IMR-90 (cell line): ENCODE measurements around the gene CDH9. TPM values are rescaled to one million over a fixed set of nuclear protein-coding genes. Genes with fewer than 3 reads are reported as not detected.

Experiments
- ATAC-seq: fragments of 200-7000 bp; cut with Tn5 transposase; 2 replicates; pipeline ENCODE4 v1.9.1; 2020; ENCODE audit warnings: low read depth, mild to moderate bottlenecking, moderate library complexity
- BruUV-seq: library from RNA; stranded (reverse); fragments of 400-500 nt; replicated peaks from 2 replicates; lab custom pipeline; 2021; lab: Mats Ljungman, UMichigan
- CTCF ChIA-PET: fragments of 300-600 bp; formaldehyde crosslinking; extraction: SDS; loops from one replicate; lab custom pipeline; 2021; ENCODE audit warnings: antibody characterized with exemption; lab: Yijun Ruan, JAX
- POLR2A ChIA-PET: fragments of 300-600 bp; sonication (Branson Sonifier 250); formaldehyde crosslinking; loops from one replicate; lab custom pipeline; 2022; ENCODE audit warnings: antibody characterized with exemption; ENCODE audit not compliant: unreplicated experiment; lab: Charles Lee
- DNase-seq: peaks from one replicate; pipeline ENCODE4 v3.0.0; 2013
- H2AFZ ChIP-seq: replicated peaks from 2 replicates; pipeline ENCODE3; 2013; ENCODE audit warnings: low read length, mild to moderate bottlenecking; ENCODE audit not compliant: poor library complexity
- H2AK5ac ChIP-seq: 2 replicates; pipeline ENCODE4 v1.6.1; 2013; ENCODE audit warnings: low read depth, low read length, inconsistent platforms
- H2AK9ac ChIP-seq: replicated peaks from 2 replicates; pipeline ENCODE3; 2013; ENCODE audit warnings: mild to moderate bottlenecking, low read depth, low read length, moderate library complexity; ENCODE audit not compliant: poor library complexity
- H2BK120ac ChIP-seq: 2 replicates; pipeline ENCODE4 v1.6.1; 2013; ENCODE audit warnings: low read depth, low read length, inconsistent platforms
- H2BK15ac ChIP-seq: 3 replicates; pipeline ENCODE4 v1.6.1; 2013; ENCODE audit warnings: low read depth, low read length, inconsistent platforms
- H2BK20ac ChIP-seq: 2 replicates; pipeline ENCODE4 v1.6.1; 2013; ENCODE audit warnings: low read depth, mild to moderate bottlenecking, inconsistent platforms, low read length, moderate library complexity
- H2BK5ac ChIP-seq: 2 replicates; pipeline ENCODE4 v1.6.1; 2013; ENCODE audit warnings: mild to moderate bottlenecking, low read depth, low read length, inconsistent platforms; ENCODE audit not compliant: poor library complexity, severe bottlenecking
- H3K14ac ChIP-seq: replicated peaks from 2 replicates; pipeline ENCODE4 v1.6.1; 2013; ENCODE audit warnings: low read depth, low read length, inconsistent platforms
- H3K18ac ChIP-seq: 2 replicates; pipeline ENCODE4 v1.6.1; 2013; ENCODE audit warnings: low read depth, low read length, control low read depth
- H3K23ac ChIP-seq: 2 replicates; pipeline ENCODE4 v1.6.1; 2013; ENCODE audit warnings: low read depth, low read length, inconsistent platforms
- H3K27ac ChIP-seq: 2 replicates; pipeline ENCODE4 v1.5.1; 2013; ENCODE audit warnings: mild to moderate bottlenecking, control low read depth, low read length; ENCODE audit not compliant: insufficient read depth
- H3K27me3 ChIP-seq: 2 replicates; pipeline ENCODE4 v1.6.1; 2013; ENCODE audit warnings: low read length; ENCODE audit not compliant: control insufficient read depth, insufficient read depth
- H3K36me3 ChIP-seq: 2 replicates; pipeline ENCODE4 v1.6.1; 2013; ENCODE audit warnings: low read length, mixed read lengths; ENCODE audit not compliant: control insufficient read depth, insufficient read depth
- H3K4ac ChIP-seq: 2 replicates; pipeline ENCODE4 v1.6.1; 2013; ENCODE audit warnings: low read depth, low read length, inconsistent platforms
- H3K4me1 ChIP-seq: 2 replicates; pipeline ENCODE4 v1.6.1; 2013; ENCODE audit warnings: low read length, mixed read lengths; ENCODE audit not compliant: control insufficient read depth, insufficient read depth
- H3K4me2 ChIP-seq: 2 replicates; pipeline ENCODE4 v1.6.1; 2013; ENCODE audit warnings: low read depth, mild to moderate bottlenecking, control low read depth, low read length, moderate library complexity
- H3K4me3 ChIP-seq: 2 replicates; pipeline ENCODE4 v1.5.1; 2013; ENCODE audit warnings: low read depth, mild to moderate bottlenecking, control low read depth, low read length, moderate library complexity; ENCODE audit not compliant: insufficient read depth
- H3K56ac ChIP-seq: 2 replicates; pipeline ENCODE4 v1.6.1; 2013; ENCODE audit warnings: low read length, inconsistent platforms; ENCODE audit not compliant: insufficient read depth; ENCODE audit errors: extremely low read depth
- H3K79me1 ChIP-seq, 2 experiments: 2 replicates each; pipeline ENCODE4 v1.6.1; 2013; ENCODE audit warnings: low read length in 2 of 2, inconsistent platforms in 1 of 2, low read depth in 1 of 2
- H3K9ac ChIP-seq: 2 replicates; pipeline ENCODE4 v1.6.1; 2013; ENCODE audit warnings: low read depth, low read length, control low read depth
- H3K9me1 ChIP-seq: 2 replicates; pipeline ENCODE4 v1.6.1; 2013; ENCODE audit warnings: low read length, inconsistent platforms; ENCODE audit not compliant: insufficient read depth
- H3K9me3 ChIP-seq: 2 replicates; pipeline ENCODE4 v1.6.1; 2013; ENCODE audit warnings: low read length; ENCODE audit not compliant: control insufficient read depth, insufficient read depth
- H4K20me1 ChIP-seq: 2 replicates; pipeline ENCODE4 v1.6.1; 2013; ENCODE audit warnings: low read length, inconsistent platforms; ENCODE audit not compliant: insufficient read depth
- H4K5ac ChIP-seq: 2 replicates; pipeline ENCODE4 v1.6.1; 2013; ENCODE audit warnings: mild to moderate bottlenecking, low read depth, low read length, control low read depth
- H4K8ac ChIP-seq, 2 experiments: 2 replicates each; pipeline ENCODE4 v1.6.1; 2013; ENCODE audit warnings: low read depth in 2 of 2, low read length in 2 of 2, control low read depth in 1 of 2, inconsistent platforms in 1 of 2
- H4K91ac ChIP-seq: 2 replicates; pipeline ENCODE4 v1.6.1; 2013; ENCODE audit warnings: low read depth, low read length, inconsistent platforms; ENCODE audit not compliant: insufficient read depth
- CHD1 ChIP-seq: IDR thresholded peaks from 2 replicates; pipeline ENCODE4 v1.6.1; 2012; ENCODE audit warnings: low read depth, low read length, improper control_type of control experiment
- MAZ ChIP-seq: IDR thresholded peaks from 2 replicates; pipeline ENCODE4 v1.6.1; 2012; ENCODE audit warnings: low read depth, mild to moderate bottlenecking, low read length, improper control_type of control experiment, moderate library complexity, borderline replicate concordance
- POLR2A ChIP-seq: IDR thresholded peaks from 2 replicates; pipeline ENCODE4 v1.6.1; 2012; ENCODE audit warnings: mild to moderate bottlenecking, low read depth, low read length
- RCOR1 ChIP-seq: IDR thresholded peaks from 2 replicates; pipeline ENCODE4 v1.6.1; 2012; ENCODE audit warnings: mild to moderate bottlenecking, low read length, improper control_type of control experiment; ENCODE audit not compliant: insufficient replicate concordance
- RFX5 ChIP-seq: IDR thresholded peaks from 2 replicates; pipeline ENCODE4 v1.8.0; 2012; ENCODE audit warnings: low read depth, mild to moderate bottlenecking, low read length, moderate library complexity
- WGBS, 2 experiments: methylation state at CpG; one replicate each; pipeline versions ENCODE4 v1.1.5 to v1.1.7; 2013; ENCODE audit warnings: missing lambda C conversion rate in 2 of 2; ENCODE audit not compliant: insufficient read length in 1 of 2; ENCODE audit errors: extremely low coverage in 2 of 2; 5-methylcytosine and 5-hydroxymethylcytosine counted together
- dilution Hi-C: fragments of 300-500 bp; cut with HindIII; formaldehyde crosslinking; loops from one replicate; pipeline ENCODE4 v1.14.3; 2018; ENCODE audit warnings: low sequenced_read_pairs; ENCODE audit not compliant: unreplicated experiment
- in situ Hi-C: fragments of 300-500 bp; cut with MboI; formaldehyde crosslinking; loops from 3 replicates; pipeline ENCODE4 v1.14.3; 2019; ENCODE audit warnings: low sequenced_read_pairs, inconsistent platforms, mixed read lengths
- intact Hi-C: fragments of 100-400 bp; cut with micrococcal nuclease; formaldehyde crosslinking; loops from 2 replicates; pipeline ENCODE4 v1.10.0; 2022
- polyA plus RNA-seq, 3 experiments: library from polyadenylated mRNA; depleted of rRNA; stranded (reverse); fragments of >200 nt; gene quantifications; 2 replicates each; pipeline ENCODE4 v1.2.3, GENCODE V29; 2012; ENCODE audit warnings: low replicate concordance in 1 of 3
- total RNA-seq: library from RNA; depleted of rRNA; stranded (reverse); fragments of >200 nt; gene quantifications from 2 replicates; pipeline ENCODE4 v1.2.3, GENCODE V29; 2012

Gene CDH9
- total and polyA plus RNA-seq, 2 of the 4 experiments (the other 2 are of a cell fraction): not detected

- TF ChIP-seq RCOR1 (no peak), POLR2A (no peak)
Observed at GRCh38 chr5:27083449-27084415, 45.3 kb upstream of the CDH9 start (continued).

GRCh38 chr5:27080147-27080546, 41.8 kb upstream of the CDH9 start:
- no peak for ATAC-seq

More at GRCh38 chr5:27080147-27080546, 41.8 kb upstream of the CDH9 start:
- Histone ChIP-seq H3K27ac (no peak overlapping the region), H2AK5ac (no peak overlapping the region), H3K23ac (no peak overlapping the region), H3K18ac (no peak overlapping the region), H3K14ac (no peak overlapping the region), H3K27me3 (no peaks in the 10 kb centered on the region), H3K4me1 (no peaks in the 10 kb centered on the region), H3K4me2 (no peak overlapping the region), H2AK9ac (no peak overlapping the region), H4K8ac (no peak overlapping the region), H3K56ac (no peak overlapping the region), H3K36me3 (no peaks in the 10 kb centered on the region), H2AFZ (no peak overlapping the region), H2BK20ac (no peak overlapping the region), H4K91ac (no peak overlapping the region), H4K5ac (no peak overlapping the region), H2BK15ac (no peak overlapping the region), H3K4me3 (no peak overlapping the region), H2BK120ac (no peak overlapping the region), H3K4ac (no peak overlapping the region), H4K20me1 (no peaks in the 10 kb centered on the region), H3K9ac (no peak overlapping the region), H3K9me1 (no peaks in the 10 kb centered on the region), H3K9me3 (no peaks in the 10 kb centered on the region), H2BK5ac (no peak overlapping the region), H3K79me1 (no peaks in the 10 kb centered on the region)
- no peak for DNase-seq
- no TSS peak for BruUV-seq
- TF ChIP-seq RFX5 (no peak), CHD1 (no peak), MAZ (no peak)
- WGBS, 2 experiments: no CpG with 5 or more reads among the region's 1 CpG
- ChIA-PET POLR2A (no interaction called here), CTCF (no interaction called here)
- intact Hi-C loops: no loop called here
- in situ Hi-C loops: no loop called here
- dilution Hi-C loops: no loop called here
